Sigmoid colon (tissue), 7 donors: ENCODE data around the gene LZTS3. TPM values are rescaled to one million over a fixed set of nuclear protein-coding genes. Genes with fewer than 3 reads are reported as not detected.
"Not testable (repeated sequence)": the region's sequence is repeated elsewhere in the genome, so short reads cannot be mapped to it uniquely, and the experiment has no call there.

Source experiments
- DNase-seq: peaks from one replicate; pipeline ENCODE4 v3.0.0-alpha.2; 2019
- H3K27ac ChIP-seq, 4 donors: fragments of 200-600 bp; sonication (generic); one replicate each; pipeline ENCODE4 v1.5.1; 2016 to 2019; ENCODE audit warnings: mild to moderate bottlenecking in 1 of 4
- H3K27me3 ChIP-seq, 3 donors: fragments of 200-600 bp; sonication (generic); one replicate each; pipeline ENCODE4 v1.5.1; 2019; ENCODE audit warnings: mild to moderate bottlenecking in 1 of 3
- H3K36me3 ChIP-seq, 4 donors: fragments of 200-600 bp; sonication (generic); one replicate each; pipeline ENCODE4 v1.5.1; 2016 to 2019
- H3K4me1 ChIP-seq, 4 donors: fragments of 200-600 bp; sonication (generic); one replicate each; pipeline ENCODE4 v1.5.1; 2017 to 2019
- H3K4me3 ChIP-seq, 4 donors: fragments of 200-600 bp; sonication (generic); one replicate each; pipeline ENCODE4 v1.5.1; 2017 to 2019; ENCODE audit warnings: mild to moderate bottlenecking in 2 of 4, moderate library complexity in 1 of 4
- H3K9me3 ChIP-seq, 4 donors: fragments of 200-600 bp in 3 of 4; sonication (generic) in 3 of 4; one replicate each; pipeline versions ENCODE4 v1.5.1 to v1.6.1; 2013 to 2019
- POLR2A ChIP-seq, 2 donors: fragments of 450-650 bp; IDR thresholded peaks; one replicate each; pipeline ENCODE4 v1.6.1; 2016; ENCODE audit warnings: antibody characterized with exemption in 2 of 2, mild to moderate bottlenecking in 2 of 2, moderate library complexity in 2 of 2
- POLR2AphosphoS5 ChIP-seq, 4 donors: sonication (generic); formaldehyde crosslinking; IDR thresholded peaks; one replicate each; pipeline ENCODE4 v1.6.1; 2017; ENCODE audit warnings: antibody characterized with exemption in 4 of 4
- WGBS, 2 donors: extraction: QIAGEN DNeasy Blood & Tissue Kit; methylation state at CpG; one replicate each; pipeline ENCODE4 v1.1.7; 2013; 5-methylcytosine and 5-hydroxymethylcytosine counted together
- intact Hi-C: fragments of 100-400 bp; cut with DNase I; formaldehyde crosslinking; loops from one replicate; pipeline ENCODE4 v1.15.1; 2023
- polyA plus RNA-seq, 3 donors: library from polyadenylated mRNA; stranded (reverse); fragments of 200-250 nt; gene quantifications; one replicate each; pipeline ENCODE4 v1.2.3, GENCODE V29; 2013
- total RNA-seq, 4 donors: library from RNA; depleted of rRNA; stranded (reverse); fragments of >200 nt; gene quantifications; one replicate each; pipeline ENCODE4 v1.1.0, GENCODE V29; 2016
- TF ChIP-seq, protein P1 (sequence below), 4 experiments: fragments of 450-650 bp in 3 of 4; fragments of 200-600 bp in 1 of 4; IDR thresholded peaks; one replicate each; pipeline ENCODE4 v1.5.1; 2016 to 2019; ENCODE audit warnings: antibody characterized with exemption in 4 of 4, mild to moderate bottlenecking in 3 of 4, moderate library complexity in 2 of 4
- donor health status: healthy with polysubstance abuse.
- donor health status: Bipolar disorder and iron deficiency.
- donor health status: healthy.

LZTS3 gene
- total and polyA plus RNA-seq, 7 donors = 2.4 to 10.5 (median 8.3) TPM

GRCh38 chr20:3117839-3118379, 55.4 kb downstream of the LZTS3 start:
- Histone ChIP-seq H3K36me3 (peaks cover 13 to 53% (median 19%) of the 10 kb centered on the region in 4 donors), H3K4me1 (peaks cover 0 to 13% (median 8%) of the 10 kb centered on the region in 4 donors), H3K4me3 (peak overlapping the region in 1 of 4 donors; percentile 13), H3K27ac (peak overlapping the region in 3 of 4 donors; percentile 35 to 51 (median 45))
- TF ChIP-seq, protein P1, sequence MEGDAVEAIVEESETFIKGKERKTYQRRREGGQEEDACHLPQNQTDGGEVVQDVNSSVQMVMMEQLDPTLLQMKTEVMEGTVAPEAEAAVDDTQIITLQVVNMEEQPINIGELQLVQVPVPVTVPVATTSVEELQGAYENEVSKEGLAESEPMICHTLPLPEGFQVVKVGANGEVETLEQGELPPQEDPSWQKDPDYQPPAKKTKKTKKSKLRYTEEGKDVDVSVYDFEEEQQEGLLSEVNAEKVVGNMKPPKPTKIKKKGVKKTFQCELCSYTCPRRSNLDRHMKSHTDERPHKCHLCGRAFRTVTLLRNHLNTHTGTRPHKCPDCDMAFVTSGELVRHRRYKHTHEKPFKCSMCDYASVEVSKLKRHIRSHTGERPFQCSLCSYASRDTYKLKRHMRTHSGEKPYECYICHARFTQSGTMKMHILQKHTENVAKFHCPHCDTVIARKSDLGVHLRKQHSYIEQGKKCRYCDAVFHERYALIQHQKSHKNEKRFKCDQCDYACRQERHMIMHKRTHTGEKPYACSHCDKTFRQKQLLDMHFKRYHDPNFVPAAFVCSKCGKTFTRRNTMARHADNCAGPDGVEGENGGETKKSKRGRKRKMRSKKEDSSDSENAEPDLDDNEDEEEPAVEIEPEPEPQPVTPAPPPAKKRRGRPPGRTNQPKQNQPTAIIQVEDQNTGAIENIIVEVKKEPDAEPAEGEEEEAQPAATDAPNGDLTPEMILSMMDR (IDR thresholded peaks at IDR 0.05) = peak; percentile 23 to 51 (median 45)
- peak; percentile 86 for DNase-seq
- H3K9me3 ChIP-seq, H3K27me3 ChIP-seq: not testable (repeated sequence)
- WGBS, 2 donors = 62 to 82% methylated on average over 14 of the region's 14 CpGs
- intact Hi-C loops = loop anchor here (2.0 kb wide), 1 partner anchor 63 kb away; no protein-coding TSS in a partner anchor

DNA sequence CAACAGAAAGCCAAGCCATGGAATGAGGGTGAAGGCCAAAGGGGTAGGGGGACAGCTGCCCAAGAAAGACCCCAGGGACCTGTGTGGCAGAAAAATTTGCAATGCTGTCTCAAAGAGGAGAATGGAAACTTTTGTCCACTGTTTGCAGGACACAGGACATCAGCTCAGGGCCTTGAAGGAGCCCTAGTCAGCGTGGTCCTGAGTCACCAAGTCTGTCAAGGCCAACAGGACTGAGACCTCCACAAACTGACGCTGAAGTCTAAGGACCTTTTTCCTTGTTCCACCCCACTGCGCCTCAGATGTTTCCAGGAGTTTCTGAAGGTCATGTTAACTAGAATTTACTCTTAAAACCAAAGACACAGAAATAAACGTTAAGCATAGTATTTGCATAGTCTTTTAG, 57.0 kb downstream of the LZTS3 start:
- Histone ChIP-seq H3K4me3 (no peak overlapping the region), H3K9me3 (no peaks in the 10 kb centered on the region), H3K27ac (no peak overlapping the region), H3K36me3 (peaks cover under 1 to 42% (median 10%) of the 10 kb centered on the region in 4 donors), H3K27me3 (no peaks in the 10 kb centered on the region), H3K4me1 (peaks cover 0 to 13% (median 8%) of the 10 kb centered on the region in 4 donors)
- DNase-seq = no peak
- no peak for TF ChIP-seq POLR2A (IDR thresholded peaks at IDR 0.05)
- TF ChIP-seq, protein P1 (IDR thresholded peaks at IDR 0.05) = no peak
- intact Hi-C loops = loop anchor here (2.0 kb wide), 1 partner anchor 62 kb away; no protein-coding TSS in a partner anchor
- WGBS, 2 donors = 85 to 89% methylated on average over 4 of the region's 4 CpGs

DNA sequence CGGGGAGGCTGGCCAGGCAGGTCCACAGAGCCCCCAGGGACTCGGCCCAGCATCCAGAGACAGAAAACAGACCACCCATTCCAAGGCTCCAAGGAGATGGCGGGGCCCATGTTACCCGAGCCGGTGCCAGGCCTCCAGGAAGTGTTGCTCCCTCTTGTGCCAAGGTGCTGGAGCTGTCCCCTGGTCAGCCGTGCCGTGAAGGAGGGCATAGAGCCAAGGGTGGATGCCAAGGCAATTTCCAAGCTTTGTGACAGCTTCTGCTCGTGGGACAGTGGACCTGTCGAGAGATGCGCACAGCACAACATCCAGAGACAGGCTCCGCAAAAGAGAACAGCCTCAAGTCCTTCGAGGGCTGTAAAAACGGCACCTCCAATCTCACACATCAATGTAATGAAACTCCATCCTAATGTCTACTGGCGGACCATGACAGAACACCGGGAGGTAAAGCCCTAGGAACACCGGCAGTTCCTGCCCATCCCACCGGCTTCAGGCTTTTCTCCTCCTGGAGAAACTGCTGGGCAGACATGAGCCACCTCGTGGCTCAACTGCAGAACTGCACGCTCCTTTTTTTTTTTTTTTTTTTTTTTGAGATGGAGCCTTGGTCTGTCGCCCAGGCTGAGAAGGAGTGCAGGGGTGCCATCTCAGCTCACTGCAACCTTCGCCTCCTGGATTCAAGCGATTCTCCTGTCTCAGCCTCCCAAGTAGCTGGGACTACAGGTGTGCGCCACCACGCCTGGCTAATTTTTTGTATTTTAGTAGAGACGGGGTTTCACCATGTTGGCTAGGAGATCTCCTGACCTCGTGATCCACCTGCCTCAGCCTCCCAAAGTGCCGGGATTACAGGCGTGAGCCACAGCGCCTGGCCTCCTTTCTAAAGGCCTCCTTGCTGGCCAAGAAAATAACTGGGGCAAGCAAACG, 57.9 kb downstream of the LZTS3 start:
- Histone ChIP-seq H3K27ac (no peak overlapping the region), H3K27me3 (no peaks in the 10 kb centered on the region), H3K9me3 (no peaks in the 10 kb centered on the region), H3K4me3 (no peak overlapping the region), H3K4me1 (peaks cover 0 to 13% (median 8%) of the 10 kb centered on the region in 4 donors), H3K36me3 (peaks cover 0 to 33% (median 2%) of the 10 kb centered on the region in 4 donors)
- WGBS, 2 donors = 54 to 59% methylated on average over 30 of the region's 30 CpGs
- intact Hi-C loops = loop anchor here (2.0 kb wide), 1 partner anchor 61 kb away; no protein-coding TSS in a partner anchor
- DNase-seq = no peak
- no peak for TF ChIP-seq POLR2A (IDR thresholded peaks at IDR 0.05)
- TF ChIP-seq, protein P1 (IDR thresholded peaks at IDR 0.05) = peak in 3 of 4 experiments; percentile 44 to 64 (median 55)
- no peak for TF ChIP-seq POLR2AphosphoS5 (IDR thresholded peaks at IDR 0.05)

Other genes with a start within 250 kb of the LZTS3 start
- 1 to 10 TPM in 1 of 4 donors, not detected in 3; 1.6 TPM for gene GNRH2, start 129.9 kb downstream of the LZTS3 start, total RNA-seq
- 1 to 10 TPM in 1 of 3 donors, under 1 TPM in 1, not detected in 1; 0.34 to 8.4 TPM for gene GNRH2, start 129.9 kb downstream of the LZTS3 start, polyA plus RNA-seq
- 10 to 100 TPM; 33.5 to 71.7 (median 65.0) TPM for gene MRPS26, start 127.5 kb downstream of the LZTS3 start, total RNA-seq
- 10 to 100 TPM; 46.8 to 61.3 (median 48.8) TPM for gene MRPS26, start 127.5 kb downstream of the LZTS3 start, polyA plus RNA-seq
- not detected for gene OXT, start 101.9 kb downstream of the LZTS3 start, total RNA-seq
- gene OXT, start 101.9 kb downstream of the LZTS3 start, polyA plus RNA-seq = under 1 TPM in 1 of 3 donors, not detected in 2; 0.29 TPM
- gene AVP, start 88.8 kb downstream of the LZTS3 start, total RNA-seq = not detected
- not detected for gene AVP, start 88.8 kb downstream of the LZTS3 start, polyA plus RNA-seq
- 10 to 100 TPM in 2 of 4 donors, 1 to 10 TPM in 2; 9.1 to 12.5 (median 10.3) TPM for gene FASTKD5, start 13.7 kb downstream of the LZTS3 start, total RNA-seq
- gene FASTKD5, start 13.7 kb downstream of the LZTS3 start, polyA plus RNA-seq = 10 to 100 TPM in 2 of 3 donors, 1 to 10 TPM in 1; 7.2 to 14.4 (median 11.3) TPM
- 1 to 10 TPM; 6.3 to 9.4 (median 7.5) TPM for gene UBOX5, start 13.7 kb downstream of the LZTS3 start, total RNA-seq
- 1 to 10 TPM; 3.0 to 5.0 (median 3.0) TPM for gene UBOX5, start 13.7 kb downstream of the LZTS3 start, polyA plus RNA-seq
- 10 to 100 TPM; 56.0 to 86.1 (median 73.6) TPM for gene DDRGK1, start 31.1 kb upstream of the LZTS3 start, total RNA-seq
- 10 to 100 TPM; 16.8 to 74.3 (median 19.9) TPM for gene DDRGK1, start 31.1 kb upstream of the LZTS3 start, polyA plus RNA-seq
- 10 to 100 TPM; 17.1 to 31.7 (median 22.6) TPM for gene ITPA, start 35.9 kb upstream of the LZTS3 start, total RNA-seq
- gene ITPA, start 35.9 kb upstream of the LZTS3 start, polyA plus RNA-seq = 10 to 100 TPM; 47.4 to 92.5 (median 47.9) TPM
- gene SLC4A11, start 65.6 kb upstream of the LZTS3 start, total RNA-seq = under 1 TPM in 1 of 4 donors, not detected in 3; 0.36 TPM
- gene SLC4A11, start 65.6 kb upstream of the LZTS3 start, polyA plus RNA-seq = 1 to 10 TPM in 1 of 3 donors, not detected in 2; 2.1 TPM
- 10 to 100 TPM; 20.3 to 38.5 (median 22.8) TPM for gene DNAAF9, start 234.1 kb upstream of the LZTS3 start, total RNA-seq
- 1 to 10 TPM in 2 of 3 donors, under 1 TPM in 1; 0.92 to 3.3 (median 1.2) TPM for gene DNAAF9, start 234.1 kb upstream of the LZTS3 start, polyA plus RNA-seq